Esophagus muscularis mucosa (tissue), 3 donors: Measurements from ENCODE around the gene RCC2.

ENCODE experiments used
- CTCF ChIP-seq, 3 experiments: fragments of 200-600 bp in 2 of 3; fragments of 450-650 bp in 1 of 3; sonication (generic) in 2 of 3; IDR thresholded peaks; one replicate each; pipeline ENCODE4 v1.5.1; 2017 to 2019; ENCODE audit warnings: antibody characterized with exemption in 3 of 3, mild to moderate bottlenecking in 2 of 3, moderate library complexity in 1 of 3
- POLR2A ChIP-seq: fragments of 450-650 bp; IDR thresholded peaks from one replicate; pipeline ENCODE4 v1.6.1; 2017; ENCODE audit warnings: antibody characterized with exemption, moderate library complexity, mild to moderate bottlenecking, low read depth
- POLR2AphosphoS5 ChIP-seq, 2 donors: sonication (generic); formaldehyde crosslinking; IDR thresholded peaks; one replicate each; pipeline ENCODE4 v1.6.1; 2017; ENCODE audit warnings: antibody characterized with exemption in 2 of 2

GRCh38 chr1:17466359-17466758 lies 26.9 kb upstream of the RCC2 start:
- TF ChIP-seq POLR2A (no peak), POLR2AphosphoS5 (IDR thresholded peaks at IDR 0.05) (no peak), CTCF (IDR thresholded peaks at IDR 0.05) (no peak)
